Neural progenitor cell (in vitro differentiated cells): ENCODE measurements around the gene EPHA3. TPM values are rescaled to one million over a fixed set of nuclear protein-coding genes. Genes with fewer than 3 reads are reported as not detected.

Experiments
- DNase-seq: peaks from one replicate; pipeline ENCODE4 v3.0.0-alpha.2; 2016; ENCODE audit warnings: low spot score
- H2AFZ ChIP-seq: fragments of 200-600 bp; sonication (generic); replicated peaks from 2 replicates; pipeline ENCODE4 v1.6.1; 2016; ENCODE audit warnings: antibody characterized with exemption
- H3F3A ChIP-seq: fragments of 200-600 bp; sonication (generic); 2 replicates; pipeline ENCODE4 v1.6.1; 2016; ENCODE audit warnings: antibody characterized with exemption, low read depth
- H3K27ac ChIP-seq: fragments of 200-600 bp; sonication (generic); 2 replicates; pipeline ENCODE4 v1.5.1; 2016; ENCODE audit warnings: mild to moderate bottlenecking
- H3K27me3 ChIP-seq: fragments of 200-600 bp; sonication (generic); 2 replicates; pipeline ENCODE4 v1.6.1; 2016; ENCODE audit warnings: mild to moderate bottlenecking, moderate library complexity
- H3K36me3 ChIP-seq: fragments of 200-600 bp; sonication (generic); 2 replicates; pipeline ENCODE4 v1.5.1; 2016
- H3K4me1 ChIP-seq: fragments of 200-600 bp; sonication (generic); 2 replicates; pipeline ENCODE4 v1.6.1; 2016; ENCODE audit warnings: mixed run types
- H3K4me2 ChIP-seq: fragments of 200-600 bp; sonication (generic); 2 replicates; pipeline ENCODE4 v1.6.1; 2016
- H3K4me3 ChIP-seq: fragments of 200-600 bp; sonication (generic); 2 replicates; pipeline ENCODE4 v1.5.1; 2016
- H3K79me2 ChIP-seq: fragments of 200-600 bp; sonication (generic); 2 replicates; pipeline ENCODE4 v1.6.1; 2016; ENCODE audit warnings: low read depth
- H3K9ac ChIP-seq: fragments of 200-600 bp; sonication (generic); 2 replicates; pipeline ENCODE4 v1.6.1; 2016
- H3K9me3 ChIP-seq: fragments of 200-600 bp; sonication (generic); 2 replicates; pipeline ENCODE4 v1.5.1; 2016; ENCODE audit warnings: low read depth
- H4K20me1 ChIP-seq: fragments of 200-600 bp; sonication (generic); 2 replicates; pipeline ENCODE4 v1.6.1; 2016; ENCODE audit warnings: low read depth
- H3K27ac Mint-ChIP-seq: 3 replicates; pipeline ENCODE4 v1.8.0; 2021; ENCODE audit warnings: mixed read lengths
- H3K27me3 Mint-ChIP-seq: 2 replicates; pipeline ENCODE4 v1.8.0; 2022; ENCODE audit warnings: low read depth, mild to moderate bottlenecking, inconsistent platforms, moderate library complexity, mixed read lengths; ENCODE audit not compliant: insufficient read depth
- H3K36me3 Mint-ChIP-seq: 3 replicates; pipeline ENCODE4 v1.8.0; 2021; ENCODE audit warnings: mixed read lengths
- H3K4me1 Mint-ChIP-seq: 3 replicates; pipeline ENCODE4 v1.8.0; 2021; ENCODE audit warnings: mixed read lengths
- H3K4me3 Mint-ChIP-seq: 3 replicates; pipeline ENCODE4 v1.8.0; 2021; ENCODE audit warnings: mild to moderate bottlenecking, moderate library complexity, mixed read lengths
- H3K9me3 Mint-ChIP-seq: 3 replicates; pipeline ENCODE4 v1.8.0; 2020; ENCODE audit warnings: mixed read lengths
- EZH2 ChIP-seq: fragments of 200-600 bp; sonication (generic); IDR thresholded peaks from 2 replicates; pipeline ENCODE4 v1.6.1; 2017; ENCODE audit warnings: antibody characterized with exemption, mild to moderate bottlenecking, moderate library complexity
- EZH2phosphoT487 ChIP-seq: fragments of 200-600 bp; sonication (generic); IDR thresholded peaks from 2 replicates; pipeline ENCODE4 v1.6.1; 2017; ENCODE audit warnings: antibody characterized with exemption
- total RNA-seq: library from RNA; depleted of rRNA; stranded (reverse); fragments of >200 nt; gene quantifications from 2 replicates; pipeline ENCODE4 v1.2.3, GENCODE V29; 2015; ENCODE audit warnings: low replicate concordance
- TF ChIP-seq, protein P1 (sequence below): fragments of 200-600 bp; sonication (generic); IDR thresholded peaks from 2 replicates; pipeline ENCODE4 v1.5.1; 2017; ENCODE audit warnings: antibody characterized with exemption, mild to moderate bottlenecking

Gene EPHA3
- total RNA-seq, 1 donor from 2014 or later = 0.36 TPM

- H3K27ac ChIP-seq = no peak overlapping the region
- Mint-ChIP-seq H3K27me3 (no peaks in the 10 kb centered on the region), H3K9me3 (no peaks in the 10 kb centered on the region), H3K27ac (no peak overlapping the region), H3K4me1 (peaks cover 22% of the 10 kb centered on the region), H3K36me3 (peaks cover 8% of the 10 kb centered on the region), H3K4me3 (no peak overlapping the region)
- H3K9ac ChIP-seq = no peak overlapping the region
- TF ChIP-seq, protein P1, sequence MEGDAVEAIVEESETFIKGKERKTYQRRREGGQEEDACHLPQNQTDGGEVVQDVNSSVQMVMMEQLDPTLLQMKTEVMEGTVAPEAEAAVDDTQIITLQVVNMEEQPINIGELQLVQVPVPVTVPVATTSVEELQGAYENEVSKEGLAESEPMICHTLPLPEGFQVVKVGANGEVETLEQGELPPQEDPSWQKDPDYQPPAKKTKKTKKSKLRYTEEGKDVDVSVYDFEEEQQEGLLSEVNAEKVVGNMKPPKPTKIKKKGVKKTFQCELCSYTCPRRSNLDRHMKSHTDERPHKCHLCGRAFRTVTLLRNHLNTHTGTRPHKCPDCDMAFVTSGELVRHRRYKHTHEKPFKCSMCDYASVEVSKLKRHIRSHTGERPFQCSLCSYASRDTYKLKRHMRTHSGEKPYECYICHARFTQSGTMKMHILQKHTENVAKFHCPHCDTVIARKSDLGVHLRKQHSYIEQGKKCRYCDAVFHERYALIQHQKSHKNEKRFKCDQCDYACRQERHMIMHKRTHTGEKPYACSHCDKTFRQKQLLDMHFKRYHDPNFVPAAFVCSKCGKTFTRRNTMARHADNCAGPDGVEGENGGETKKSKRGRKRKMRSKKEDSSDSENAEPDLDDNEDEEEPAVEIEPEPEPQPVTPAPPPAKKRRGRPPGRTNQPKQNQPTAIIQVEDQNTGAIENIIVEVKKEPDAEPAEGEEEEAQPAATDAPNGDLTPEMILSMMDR = no peak
- TF ChIP-seq EZH2phosphoT487 (no peak), EZH2 (no peak)
- H3K4me1 ChIP-seq = peaks cover 20% of the 10 kb centered on the region
- H3K27me3 ChIP-seq = no peaks in the 10 kb centered on the region
- no peak for DNase-seq
- no peaks in the 10 kb centered on the region for H3K36me3 ChIP-seq
- H3K79me2 ChIP-seq = no peaks in the 10 kb centered on the region
- H3F3A ChIP-seq = no peaks in the 10 kb centered on the region
- no peak overlapping the region for H2AFZ ChIP-seq
- no peak overlapping the region for H3K4me3 ChIP-seq
- no peaks in the 10 kb centered on the region for H3K9me3 ChIP-seq
- no peak overlapping the region for H3K4me2 ChIP-seq
- no peaks in the 10 kb centered on the region for H4K20me1 ChIP-seq
These were observed 306.8 kb downstream of the EPHA3 start for GRCh38 chr3:89414270-89414669.

DNA sequence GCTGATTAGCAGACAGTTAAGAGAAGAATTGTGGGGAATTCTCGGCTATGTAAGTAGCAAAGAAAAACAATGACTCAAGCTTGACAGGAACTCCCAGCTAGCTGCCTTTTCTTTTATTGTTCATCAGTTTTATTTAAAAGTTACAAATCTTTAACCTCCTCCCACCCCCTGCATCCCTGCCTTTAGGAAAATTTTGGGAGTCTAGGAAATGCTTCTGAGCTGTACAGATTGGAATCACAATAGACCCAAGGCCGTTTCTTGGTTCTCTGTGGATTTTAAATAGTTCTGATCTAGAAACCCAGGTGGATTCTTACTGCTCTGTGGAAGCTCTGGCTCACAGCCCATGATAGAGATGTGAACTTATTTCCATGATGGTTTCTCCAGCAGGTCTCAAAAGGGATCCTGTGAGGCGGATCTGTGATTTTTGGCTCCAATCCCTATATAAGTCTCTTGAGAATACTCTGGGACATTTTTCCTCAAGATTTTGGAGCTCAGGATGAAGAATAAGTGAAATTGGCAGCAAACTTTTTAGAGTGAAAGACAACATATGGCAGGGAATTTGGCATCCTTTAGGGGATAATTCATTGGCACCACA lies 312.3 kb downstream of the EPHA3 start:
- TF ChIP-seq, protein P1 = no peak
- TF ChIP-seq EZH2 = no peak
- no peak for TF ChIP-seq EZH2phosphoT487
- no peak overlapping the region for H3K27ac Mint-ChIP-seq
- no peaks in the 10 kb centered on the region for H3K27me3 Mint-ChIP-seq
- no peak overlapping the region for H3K4me3 Mint-ChIP-seq
- H3K36me3 Mint-ChIP-seq = peaks cover 17% of the 10 kb centered on the region
- H3K27me3 ChIP-seq = no peaks in the 10 kb centered on the region
- no peak overlapping the region for H3K27ac ChIP-seq
- H3K36me3 ChIP-seq = no peaks in the 10 kb centered on the region
- H3K4me1 ChIP-seq = no peaks in the 10 kb centered on the region
- H4K20me1 ChIP-seq = no peaks in the 10 kb centered on the region
- no peaks in the 10 kb centered on the region for H3K9me3 ChIP-seq
- H3K4me3 ChIP-seq = no peak overlapping the region
- H3F3A ChIP-seq = no peaks in the 10 kb centered on the region
- DNase-seq = no peak
- no peaks in the 10 kb centered on the region for H3K4me1 Mint-ChIP-seq
- H3K79me2 ChIP-seq = no peaks in the 10 kb centered on the region
- peak overlapping the region; percentile 58 for H2AFZ ChIP-seq
- H3K9me3 Mint-ChIP-seq = no peaks in the 10 kb centered on the region
- no peak overlapping the region for H3K4me2 ChIP-seq
- H3K9ac ChIP-seq = no peak overlapping the region

- Histone ChIP-seq H2AFZ (peak overlapping the region; percentile 65), H3K4me1 (no peaks in the 10 kb centered on the region), H3K79me2 (no peaks in the 10 kb centered on the region), H3K36me3 (no peaks in the 10 kb centered on the region), H3K4me2 (no peak overlapping the region), H3K9me3 (no peaks in the 10 kb centered on the region), H3F3A (no peaks in the 10 kb centered on the region), H3K9ac (no peak overlapping the region), H3K4me3 (no peak overlapping the region), H3K27ac (no peak overlapping the region), H3K27me3 (no peaks in the 10 kb centered on the region), H4K20me1 (no peaks in the 10 kb centered on the region)
- H3K27ac Mint-ChIP-seq = no peak overlapping the region
- no peak overlapping the region for H3K4me3 Mint-ChIP-seq
- H3K4me1 Mint-ChIP-seq = no peaks in the 10 kb centered on the region
- H3K9me3 Mint-ChIP-seq = no peaks in the 10 kb centered on the region
- TF ChIP-seq EZH2 = no peak
- TF ChIP-seq EZH2phosphoT487 = no peak
- TF ChIP-seq, protein P1 = no peak
- peaks cover 8% of the 10 kb centered on the region for H3K36me3 Mint-ChIP-seq
- no peaks in the 10 kb centered on the region for H3K27me3 Mint-ChIP-seq
- DNase-seq = no peak
These were observed 318.6 kb downstream of the EPHA3 start for GRCh38 chr3:89426060-89426459.
